Omental fat pad (tissue), 4 donors: ENCODE measurements around the gene IL12RB2. TPM values are rescaled to one million over a fixed set of nuclear protein-coding genes. Genes with fewer than 3 reads are reported as not detected.

ENCODE experiments used
- ATAC-seq: fragments of 150-250 bp; one replicate; pipeline ENCODE4 v1.9.1; 2016; ENCODE audit warnings: mild to moderate bottlenecking, moderate library complexity; ENCODE audit not compliant: low FRiP score
- DNase-seq: peaks from one replicate; pipeline ENCODE4 v3.0.0-alpha.2; 2019; ENCODE audit warnings: low spot score
- total RNA-seq, 4 donors: library from RNA; depleted of rRNA; stranded (reverse); fragments of >200 nt; gene quantifications; one replicate each; pipeline ENCODE4 v1.1.0, GENCODE V29; 2016
- TF ChIP-seq, protein P1 (sequence below), 3 donors: fragments of 450-650 bp; IDR thresholded peaks; one replicate each; pipeline ENCODE4 v1.5.1; 2016 to 2017; ENCODE audit warnings: antibody characterized with exemption in 3 of 3, mild to moderate bottlenecking in 3 of 3, moderate library complexity in 2 of 3

The IL12RB2 gene
- total RNA-seq, 4 donors from 2014 or later = 2.0 to 8.9 (median 6.5) TPM

DNA sequence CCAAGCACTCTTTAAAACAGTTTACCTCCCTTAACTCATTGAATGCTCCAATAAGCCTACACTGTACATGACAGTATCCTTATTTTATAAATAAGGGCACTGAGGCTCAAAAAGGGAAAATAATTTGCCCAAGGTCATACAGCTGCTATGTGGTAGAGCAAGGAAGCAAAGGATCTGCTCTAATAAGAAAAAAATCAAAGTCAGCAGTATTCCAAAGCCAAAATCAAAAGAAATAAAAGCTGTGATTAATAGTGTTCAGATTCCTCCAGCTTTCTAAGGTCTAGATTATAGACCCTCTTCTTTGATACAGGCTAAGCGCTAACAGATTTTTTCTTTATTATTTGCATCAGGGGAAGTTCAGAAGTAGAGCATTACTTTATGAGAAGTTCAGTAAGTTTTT, 39.3 kb downstream of the IL12RB2 start:
- ATAC-seq (no peak), DNase-seq (no peak)
- TF ChIP-seq, protein P1, sequence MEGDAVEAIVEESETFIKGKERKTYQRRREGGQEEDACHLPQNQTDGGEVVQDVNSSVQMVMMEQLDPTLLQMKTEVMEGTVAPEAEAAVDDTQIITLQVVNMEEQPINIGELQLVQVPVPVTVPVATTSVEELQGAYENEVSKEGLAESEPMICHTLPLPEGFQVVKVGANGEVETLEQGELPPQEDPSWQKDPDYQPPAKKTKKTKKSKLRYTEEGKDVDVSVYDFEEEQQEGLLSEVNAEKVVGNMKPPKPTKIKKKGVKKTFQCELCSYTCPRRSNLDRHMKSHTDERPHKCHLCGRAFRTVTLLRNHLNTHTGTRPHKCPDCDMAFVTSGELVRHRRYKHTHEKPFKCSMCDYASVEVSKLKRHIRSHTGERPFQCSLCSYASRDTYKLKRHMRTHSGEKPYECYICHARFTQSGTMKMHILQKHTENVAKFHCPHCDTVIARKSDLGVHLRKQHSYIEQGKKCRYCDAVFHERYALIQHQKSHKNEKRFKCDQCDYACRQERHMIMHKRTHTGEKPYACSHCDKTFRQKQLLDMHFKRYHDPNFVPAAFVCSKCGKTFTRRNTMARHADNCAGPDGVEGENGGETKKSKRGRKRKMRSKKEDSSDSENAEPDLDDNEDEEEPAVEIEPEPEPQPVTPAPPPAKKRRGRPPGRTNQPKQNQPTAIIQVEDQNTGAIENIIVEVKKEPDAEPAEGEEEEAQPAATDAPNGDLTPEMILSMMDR (IDR thresholded peaks at IDR 0.05) = no peak

DNA sequence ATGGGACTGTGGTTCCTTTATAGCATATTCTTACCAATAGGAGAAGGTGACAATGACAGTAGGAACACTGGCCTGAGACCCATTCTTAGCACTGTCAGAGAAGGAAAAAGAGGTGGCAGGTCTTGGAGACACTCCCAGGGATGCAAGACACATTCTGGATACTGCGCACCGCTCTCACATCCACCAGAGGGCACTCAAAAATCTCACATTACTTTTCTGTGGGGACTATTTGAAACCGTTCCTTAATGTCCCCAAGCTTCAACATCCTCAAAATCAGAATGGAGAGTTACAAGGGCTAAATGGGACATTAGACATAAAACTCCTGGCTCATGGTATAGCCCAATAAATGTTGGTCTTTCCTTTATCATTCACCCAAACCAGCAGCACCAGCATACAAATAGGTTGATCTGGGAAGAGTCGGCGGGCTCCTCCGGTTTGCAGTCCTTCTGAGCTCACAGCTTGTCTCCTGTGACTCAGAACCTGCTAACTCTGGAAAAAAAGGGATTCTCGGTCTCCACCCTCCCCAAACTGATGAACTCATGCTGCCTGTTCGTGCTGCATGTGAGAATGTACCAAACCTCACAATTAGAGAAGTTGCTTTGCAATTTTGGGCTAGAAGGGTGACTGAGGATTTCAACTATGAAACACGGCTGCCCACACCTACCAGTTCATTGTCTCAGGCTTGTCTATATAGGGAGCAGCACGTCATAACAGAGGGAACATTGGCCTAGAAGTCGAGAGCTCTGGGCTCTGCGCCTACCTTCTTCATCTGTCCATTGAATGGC, 40.2 kb downstream of the IL12RB2 start:
- no peak for DNase-seq
- ATAC-seq = no peak
- TF ChIP-seq, protein P1 (IDR thresholded peaks at IDR 0.05) = no peak

DNA sequence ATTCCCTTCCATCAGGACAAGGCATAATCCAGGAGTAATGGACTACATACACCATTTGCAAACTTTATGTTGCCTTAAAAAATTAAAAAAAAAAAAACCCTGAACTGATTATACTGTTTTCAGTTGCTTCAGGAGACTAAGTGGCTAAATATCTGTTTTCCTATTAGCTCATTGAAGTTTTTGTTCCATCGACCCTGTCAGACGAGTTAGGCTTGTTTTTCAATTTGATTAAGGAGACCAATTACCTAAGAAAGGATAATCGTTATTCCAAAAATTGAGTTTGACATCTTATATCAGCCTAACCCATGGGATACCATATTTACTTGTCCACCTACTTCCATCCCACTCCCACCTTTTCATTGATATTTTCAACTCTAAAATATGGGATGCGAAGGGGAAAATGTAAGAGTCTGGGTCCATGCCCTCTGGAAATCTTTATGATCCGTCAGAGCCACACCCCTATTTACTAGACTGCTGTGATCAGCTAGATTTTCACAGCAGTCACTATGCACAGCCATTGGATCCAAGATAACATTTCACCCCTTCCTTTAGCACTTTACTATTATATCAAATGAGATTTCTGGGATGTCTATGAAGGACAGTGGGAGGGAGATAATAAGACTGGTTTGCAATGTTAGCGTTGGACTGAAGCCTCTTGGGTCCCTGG, 41.0 kb downstream of the IL12RB2 start:
- TF ChIP-seq, protein P1 (IDR thresholded peaks at IDR 0.05) = no peak
- no peak for DNase-seq
- no peak for ATAC-seq

DNA sequence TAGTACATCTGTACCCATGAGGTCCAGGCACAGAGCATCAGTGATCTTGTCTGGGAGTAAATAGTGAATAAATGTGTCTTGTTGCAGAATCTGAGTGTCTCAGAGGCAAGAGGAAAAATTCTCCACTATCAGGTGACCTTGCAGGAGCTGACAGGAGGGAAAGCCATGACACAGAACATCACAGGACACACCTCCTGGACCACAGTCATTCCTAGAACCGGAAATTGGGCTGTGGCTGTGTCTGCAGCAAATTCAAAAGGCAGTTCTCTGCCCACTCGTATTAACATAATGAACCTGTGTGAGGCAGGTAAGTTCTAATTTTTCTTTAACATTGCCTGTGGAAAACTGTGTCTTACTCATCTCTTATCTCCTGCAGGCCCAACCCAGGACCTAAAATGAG, 43.1 kb downstream of the IL12RB2 start:
- TF ChIP-seq, protein P1 (IDR thresholded peaks at IDR 0.05) = no peak
- DNase-seq (no peak), ATAC-seq (no peak)

DNA sequence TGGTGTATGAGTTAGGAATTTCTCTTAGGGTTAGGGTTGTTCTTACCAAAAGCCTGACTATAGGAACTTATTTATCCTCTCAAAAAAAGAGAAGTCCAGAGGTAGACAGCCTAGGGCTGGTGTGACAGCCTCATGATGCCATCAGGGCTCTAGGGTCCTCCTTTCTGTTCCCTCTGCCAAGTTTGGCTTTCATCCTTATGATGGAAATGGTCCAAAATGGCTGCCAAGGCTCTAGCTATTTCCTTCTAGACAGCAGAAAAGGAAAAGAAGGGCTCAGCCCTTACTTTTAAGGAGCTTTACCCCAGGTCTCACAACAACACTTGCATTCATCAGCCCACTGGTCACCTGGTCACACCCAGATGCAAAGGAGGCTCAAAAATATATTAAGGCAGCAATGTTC, 44.5 kb downstream of the IL12RB2 start:
- ATAC-seq = no peak
- TF ChIP-seq, protein P1 (IDR thresholded peaks at IDR 0.05) = no peak
- no peak for DNase-seq

DNA sequence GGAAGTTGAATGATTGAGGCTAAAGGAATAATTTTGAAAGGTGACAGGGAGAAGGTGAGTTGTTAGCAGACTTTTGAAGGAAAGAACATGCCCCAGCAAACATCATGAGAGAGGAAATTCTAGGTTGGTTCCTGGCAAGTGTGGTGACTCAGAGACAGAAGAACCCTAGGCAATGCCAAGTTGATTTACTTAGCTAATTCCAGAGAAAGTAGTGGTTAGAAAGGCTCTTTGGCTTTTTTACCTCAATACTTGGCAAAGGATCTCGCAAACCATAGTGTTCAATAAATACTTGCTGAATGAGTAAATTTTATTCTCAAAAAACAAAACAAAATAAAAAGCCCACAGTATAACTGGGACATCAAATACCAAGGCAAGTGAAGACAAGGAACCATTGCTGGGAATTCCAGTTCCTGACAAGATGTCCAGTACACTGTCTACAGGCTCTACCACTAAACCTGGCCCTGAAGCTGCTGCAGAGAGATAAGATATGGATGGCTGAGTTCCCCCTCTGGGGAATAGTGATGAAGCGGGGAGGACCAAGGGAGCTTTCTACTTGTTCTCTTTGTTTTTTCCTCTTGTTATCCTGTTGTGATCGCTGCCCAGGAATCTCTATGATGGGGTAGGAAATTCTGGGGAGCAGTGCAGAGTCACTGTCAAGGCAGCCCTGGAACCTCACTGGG, 48.2 kb downstream of the IL12RB2 start:
- TF ChIP-seq, protein P1 (IDR thresholded peaks at IDR 0.05) = no peak
- DNase-seq = no peak
- ATAC-seq = no peak
